ENCODE results near the gene TPT1. TPM values are rescaled to one million over a fixed set of nuclear protein-coding genes. Genes with fewer than 3 reads are reported as not detected.

Gene TPT1
- total and polyA plus RNA-seq, 9 of the 15 experiments (the other 6 are each of a cell fraction or from before 2014, with no cell fraction given), result 602 to 2,508 (median 1,784) TPM

GRCh38 chr13:45364876-45365557, 24.0 kb upstream of the TPT1 start:
- H3K9me3 ChIP-seq (replicated peaks; ENCODE audit: control insufficient read depth, insufficient read depth, low read depth, low read length), result no peaks in the 10 kb centered on the region
- no TSS peak for BruUV-seq (replicated peaks)
- H3K9me1 ChIP-seq (ENCODE audit: control insufficient read depth, insufficient read depth, low read length), result no peaks in the 10 kb centered on the region
- no peak for ATAC-seq
- FAIRE-seq, result no peak
- H3K4me2 ChIP-seq (ENCODE audit: insufficient read depth, low read length), result no peak overlapping the region
- no peak overlapping the region for H2AFZ ChIP-seq (ENCODE audit: low read depth, low read length)
- H4K20me1 ChIP-seq (replicated peaks; ENCODE audit: control insufficient read depth, insufficient read depth, low read length), result no peaks in the 10 kb centered on the region
- no peak overlapping the region; the same call in 2 of the 3 replicates for H3K27ac ChIP-seq (ENCODE audit: extremely low read depth, low read depth, low read length)
- H3K4me3 ChIP-seq, result no peak overlapping the region
- WGBS (ENCODE audit: insufficient coverage, low coverage, missing lambda C conversion rate), result 58% methylated on average over 5 of the region's 10 CpGs
- no peaks in the 10 kb centered on the region; the same call in 2 of the 3 replicates for H3K36me3 ChIP-seq (ENCODE audit: control insufficient read depth, insufficient read depth, low read length)
- no peaks in the 10 kb centered on the region for H3K79me2 ChIP-seq (ENCODE audit: control insufficient read depth, insufficient read depth, low read length)
- H3K4me1 ChIP-seq (replicated peaks in 1 of 2; ENCODE audit: control insufficient read depth in 2 of 2, insufficient read depth in 2 of 2, low read length in 2 of 2), result peaks cover 0 to 21% of the 10 kb centered on the region in 2 experiments; a peak in 3 of 5 replicates
- intact Hi-C loops (cut with micrococcal nuclease) (no loop called here), in situ Hi-C loops (cut with MboI) (loop anchor here (25.0 kb wide), 1 partner anchor 347 kb away; the partner anchor contains the start of gene CBY2)
- peak; percentile 34; the same call in 1 of the 2 replicates for TF ChIP-seq CBFA2T3 (IDR thresholded peaks at IDR 0.05)
- no peak for TF ChIP-seq ZNF778 (CRISPR knock-in tag; IDR thresholded peaks at IDR 0.05)
- DNase-seq (ENCODE audit: extremely low read depth in 1 of 4, low spot score in 3 of 4), result no peak
- CTCF ChIA-PET (ENCODE audit: low intra/inter-chr PET ratio), result no interaction called here
- POLR2A ChIA-PET, result no interaction called here
- no peaks in the 10 kb centered on the region for H3K27me3 ChIP-seq (ENCODE audit: control insufficient read depth in 2 of 2, insufficient read depth in 2 of 2, low read length in 2 of 2)
- H3K9ac ChIP-seq (ENCODE audit: insufficient read depth in 1 of 2, low read depth in 2 of 2, low read length in 2 of 2), result no peak overlapping the region; a peak in 1 of 4 replicates

GRCh38 chr13:45362939-45363338, 22.0 kb upstream of the TPT1 start:
- ATAC-seq (peak; percentile 89), DNase-seq (ENCODE audit: extremely low read depth in 1 of 4, low spot score in 3 of 4) (peak; percentile 53 to 71 (median 65)), FAIRE-seq (peak; percentile 69)
- POLR2A ChIA-PET, result interaction anchor here (0.6 to 2.2 kb wide), 5 partner anchors 16 to 400 kb away, joined by 3 to 15 read pairs (median 3); partner anchors contain the start of gene TPT1
- no peak overlapping the region for H3K9ac ChIP-seq (ENCODE audit: insufficient read depth in 1 of 2, low read depth in 2 of 2, low read length in 2 of 2)
- in situ Hi-C loops (cut with MboI), result loop anchor here (25.0 kb wide), 1 partner anchor 349 kb away; the partner anchor contains the start of gene CBY2
- CTCF ChIA-PET (ENCODE audit: low intra/inter-chr PET ratio), result no interaction called here
- H3K27me3 ChIP-seq (ENCODE audit: control insufficient read depth in 2 of 2, insufficient read depth in 2 of 2, low read length in 2 of 2), result no peaks in the 10 kb centered on the region
- H3K36me3 ChIP-seq (ENCODE audit: control insufficient read depth, insufficient read depth, low read length), result no peaks in the 10 kb centered on the region; the same call in 2 of the 3 replicates
- no TSS peak for BruUV-seq (replicated peaks)
- H4K20me1 ChIP-seq (replicated peaks; ENCODE audit: control insufficient read depth, insufficient read depth, low read length), result no peaks in the 10 kb centered on the region
- no peak overlapping the region for H3K4me3 ChIP-seq
- no peaks in the 10 kb centered on the region for H3K79me2 ChIP-seq (ENCODE audit: control insufficient read depth, insufficient read depth, low read length)
- H3K4me2 ChIP-seq (ENCODE audit: insufficient read depth, low read length), result no peak overlapping the region
- H3K9me3 ChIP-seq (replicated peaks; ENCODE audit: control insufficient read depth, insufficient read depth, low read depth, low read length), result no peaks in the 10 kb centered on the region
- intact Hi-C loops (cut with micrococcal nuclease), result no loop called here
- H3K9me1 ChIP-seq (ENCODE audit: control insufficient read depth, insufficient read depth, low read length), result no peaks in the 10 kb centered on the region
- 0 out of 2 replicates have a peak overlapping the region, but pooled peaks have one; percentile 30 for H2AFZ ChIP-seq (ENCODE audit: low read depth, low read length)
- 33% methylated on average over 2 of the region's 2 CpGs for WGBS (ENCODE audit: insufficient coverage, low coverage, missing lambda C conversion rate)
- peaks cover 0 to 18% of the 10 kb centered on the region in 2 experiments; a peak in 3 of 5 replicates for H3K4me1 ChIP-seq (replicated peaks in 1 of 2; ENCODE audit: control insufficient read depth in 2 of 2, insufficient read depth in 2 of 2, low read length in 2 of 2)
- peak overlapping the region; percentile 23; the same call in 1 of the 3 replicates for H3K27ac ChIP-seq (ENCODE audit: extremely low read depth, low read depth, low read length)
- TF ChIP-seq KAT2B (IDR thresholded peaks at IDR 0.05; ENCODE audit: low read depth, low read length) (no peak), SRSF9 (IDR thresholded peaks at IDR 0.05; ENCODE audit: borderline replicate concordance, low read depth, low read length) (no peak), AFF1 (IDR thresholded peaks at IDR 0.05; ENCODE audit: low read depth in 1 of 2, partially characterized antibody in 2 of 2) (no peak)
